Keratinocyte (primary cell): Measurements from ENCODE around the gene FTCD. TPM values are rescaled to one million over a fixed set of nuclear protein-coding genes. Genes with fewer than 3 reads are reported as not detected.

Source experiments
- DNase-seq: peaks from one replicate; pipeline ENCODE4 v3.0.0-alpha.2; 2011; ENCODE audit warnings: low read depth, missing footprints, low spot score
- FAIRE-seq: peaks from 2 replicates; lab custom pipeline; 2011; peaks lifted over from hg19 to GRCh38; lab: Jason Lieb, UNC
- H2AFZ ChIP-seq: 2 replicates; pipeline ENCODE4 v1.6.0; 2012; ENCODE audit warnings: low read length, control low read depth, inconsistent platforms; ENCODE audit not compliant: control insufficient read depth
- H3K27ac ChIP-seq: 2 replicates; pipeline ENCODE4 v1.5.1; 2011; ENCODE audit warnings: low read length; ENCODE audit not compliant: control insufficient read depth, insufficient read depth
- H3K27me3 ChIP-seq: 3 replicates; pipeline ENCODE4 v1.6.0; 2011; ENCODE audit warnings: low read length; ENCODE audit not compliant: control insufficient read depth, insufficient read depth; ENCODE audit errors: extremely low read depth
- H3K36me3 ChIP-seq, 2 experiments: 2 replicates in 1 of 2; 3 replicates in 1 of 2; pipeline ENCODE4 v1.5.1; 2011; ENCODE audit warnings: low read length in 2 of 2, mild to moderate bottlenecking in 1 of 2; ENCODE audit not compliant: control insufficient read depth in 2 of 2, insufficient read depth in 2 of 2; ENCODE audit errors: extremely low read depth in 1 of 2
- H3K4me1 ChIP-seq: 3 replicates; pipeline ENCODE4 v1.5.1; 2011; ENCODE audit warnings: low read length; ENCODE audit not compliant: control insufficient read depth, insufficient read depth; ENCODE audit errors: extremely low read depth
- H3K4me2 ChIP-seq: 3 replicates; pipeline ENCODE4 v1.6.0; 2011; ENCODE audit warnings: low read depth, low read length; ENCODE audit not compliant: control insufficient read depth, insufficient read depth; ENCODE audit errors: extremely low read depth
- H3K4me3 ChIP-seq, 3 experiments: fragments of 200-600 bp in 1 of 3; sonication (generic) in 1 of 3; 2 replicates in 2 of 3; 3 replicates in 1 of 3; pipeline ENCODE4 v1.5.1; 2011 to 2016; ENCODE audit warnings: low read length in 3 of 3, mild to moderate bottlenecking in 3 of 3, control low read depth in 2 of 3, inconsistent platforms in 1 of 3, low read depth in 1 of 3, mixed read lengths in 1 of 3, mixed run types in 1 of 3, moderate library complexity in 1 of 3; ENCODE audit not compliant: control insufficient read depth in 2 of 3, insufficient read depth in 2 of 3; ENCODE audit errors: extremely low read depth in 1 of 3
- H3K79me2 ChIP-seq: 2 replicates; pipeline ENCODE4 v1.6.0; 2012; ENCODE audit warnings: low read length; ENCODE audit not compliant: control insufficient read depth, insufficient read depth
- H3K9ac ChIP-seq: 3 replicates; pipeline ENCODE4 v1.6.0; 2011; ENCODE audit warnings: low read length; ENCODE audit not compliant: control insufficient read depth, insufficient read depth; ENCODE audit errors: extremely low read depth
- H3K9me1 ChIP-seq: 3 replicates; pipeline ENCODE4 v1.6.0; 2011; ENCODE audit warnings: low read length; ENCODE audit not compliant: control insufficient read depth, insufficient read depth; ENCODE audit errors: extremely low read depth
- H3K9me3 ChIP-seq: 2 replicates; pipeline ENCODE4 v1.5.1; 2012; ENCODE audit warnings: low read depth, low read length; ENCODE audit not compliant: control insufficient read depth
- H4K20me1 ChIP-seq: 3 replicates; pipeline ENCODE4 v1.6.0; 2011; ENCODE audit warnings: low read length; ENCODE audit not compliant: control insufficient read depth, insufficient read depth; ENCODE audit errors: extremely low read depth
- CTCF ChIP-seq, 3 experiments: IDR thresholded peaks in 1 of 3; conservative IDR thresholded peaks in 1 of 3; optimal IDR thresholded peaks in 1 of 3; 2 replicates in 2 of 3; 3 replicates in 1 of 3; pipeline versions ENCODE3 to v1.5.1; 2011; ENCODE audit warnings: low read length in 3 of 3, mild to moderate bottlenecking in 3 of 3, moderate library complexity in 2 of 3, control low read depth in 1 of 3, inconsistent platforms in 1 of 3; ENCODE audit not compliant: insufficient read depth in 2 of 3; ENCODE audit errors: extremely low read depth in 1 of 3
- EZH2 ChIP-seq: IDR thresholded peaks from one replicate; pipeline ENCODE4 v1.6.1; 2012; ENCODE audit warnings: inconsistent platforms, mild to moderate bottlenecking, low read length, moderate library complexity
- dilution Hi-C: fragments of 300-500 bp; cut with MboI; formaldehyde crosslinking; loops from one replicate; pipeline ENCODE4 v1.7.0; 2020; ENCODE audit warnings: low sequenced_read_pairs; ENCODE audit not compliant: extremely low pct_ligation_motif_present
- polyA plus RNA-seq, 5 experiments: library from polyadenylated mRNA; depleted of rRNA in 3 of 5; stranded (reverse) in 3 of 5; stranded (forward) in 1 of 5; unstranded in 1 of 5; fragments of >200 nt; gene quantifications; 1 replicate in 1 of 5; 2 replicates in 3 of 5; 3 replicates in 1 of 5; pipeline versions ENCODE4 v1.2.1 to v1.2.3, GENCODE V29; 2011 to 2012; ENCODE audit warnings: missing spikeins in 2 of 5, low read depth in 1 of 5, low replicate concordance in 1 of 5

FTCD gene
- polyA plus RNA-seq, 1 donor (not counting 4 experiments of a cell fraction or from before 2014, with no cell fraction given) = not detected

- H3K9me1 ChIP-seq = no peaks in the 10 kb centered on the region
- H3K79me2 ChIP-seq = no peaks in the 10 kb centered on the region
- H4K20me1 ChIP-seq = no peaks in the 10 kb centered on the region
- no peak for FAIRE-seq
- H3K27ac ChIP-seq = no peak overlapping the region
- no peak overlapping the region for H3K4me3 ChIP-seq
- DNase-seq = no peak
- TF ChIP-seq EZH2 (no peak), CTCF (optimal IDR thresholded peaks at IDR 0.05 in 1 of 3, IDR thresholded peaks at IDR 0.05 in 1 of 3, conservative IDR thresholded peaks at IDR 0.05 in 1 of 3; ENCODE audit: extremely low read depth in 1 of 3, insufficient read depth in 2 of 3, low read length in 3 of 3) (no peak)
- no peaks in the 10 kb centered on the region for H3K36me3 ChIP-seq
- no peak overlapping the region for H3K4me2 ChIP-seq
- H2AFZ ChIP-seq = no peak overlapping the region
- H3K9me3 ChIP-seq = no peaks in the 10 kb centered on the region
- H3K9ac ChIP-seq = no peak overlapping the region
- peaks cover 7% of the 10 kb centered on the region for H3K27me3 ChIP-seq
- dilution Hi-C loops = no loop called here
- no peaks in the 10 kb centered on the region for H3K4me1 ChIP-seq
These were observed 15.7 kb downstream of the FTCD start for GRCh38 chr21:46139686-46140085.

- Histone ChIP-seq H3K36me3 (no peaks in the 10 kb centered on the region), H3K4me2 (no peak overlapping the region), H3K9ac (no peak overlapping the region), H4K20me1 (no peaks in the 10 kb centered on the region), H3K4me1 (no peaks in the 10 kb centered on the region), H3K27me3 (peaks cover 7% of the 10 kb centered on the region), H3K9me1 (no peaks in the 10 kb centered on the region), H3K27ac (no peak overlapping the region), H2AFZ (no peak overlapping the region), H3K9me3 (no peaks in the 10 kb centered on the region), H3K4me3 (no peak overlapping the region), H3K79me2 (no peaks in the 10 kb centered on the region)
- dilution Hi-C loops = no loop called here
- TF ChIP-seq EZH2 = no peak
- TF ChIP-seq CTCF (optimal IDR thresholded peaks at IDR 0.05 in 1 of 3, IDR thresholded peaks at IDR 0.05 in 1 of 3, conservative IDR thresholded peaks at IDR 0.05 in 1 of 3; ENCODE audit: extremely low read depth in 1 of 3, insufficient read depth in 2 of 3, low read length in 3 of 3) = no peak
- FAIRE-seq = no peak
- DNase-seq = no peak
These were observed 16.9 kb downstream of the FTCD start for GRCh38 chr21:46138383-46138970.
